ENCODE results near the gene CNTNAP2.

GRCh38 chr7:148058753-148059152 is 1942.2 kb downstream of the CNTNAP2 start:
- no peak for TF ChIP-seq EP300 (IDR thresholded peaks at IDR 0.05)
- TF ChIP-seq, protein P1, sequence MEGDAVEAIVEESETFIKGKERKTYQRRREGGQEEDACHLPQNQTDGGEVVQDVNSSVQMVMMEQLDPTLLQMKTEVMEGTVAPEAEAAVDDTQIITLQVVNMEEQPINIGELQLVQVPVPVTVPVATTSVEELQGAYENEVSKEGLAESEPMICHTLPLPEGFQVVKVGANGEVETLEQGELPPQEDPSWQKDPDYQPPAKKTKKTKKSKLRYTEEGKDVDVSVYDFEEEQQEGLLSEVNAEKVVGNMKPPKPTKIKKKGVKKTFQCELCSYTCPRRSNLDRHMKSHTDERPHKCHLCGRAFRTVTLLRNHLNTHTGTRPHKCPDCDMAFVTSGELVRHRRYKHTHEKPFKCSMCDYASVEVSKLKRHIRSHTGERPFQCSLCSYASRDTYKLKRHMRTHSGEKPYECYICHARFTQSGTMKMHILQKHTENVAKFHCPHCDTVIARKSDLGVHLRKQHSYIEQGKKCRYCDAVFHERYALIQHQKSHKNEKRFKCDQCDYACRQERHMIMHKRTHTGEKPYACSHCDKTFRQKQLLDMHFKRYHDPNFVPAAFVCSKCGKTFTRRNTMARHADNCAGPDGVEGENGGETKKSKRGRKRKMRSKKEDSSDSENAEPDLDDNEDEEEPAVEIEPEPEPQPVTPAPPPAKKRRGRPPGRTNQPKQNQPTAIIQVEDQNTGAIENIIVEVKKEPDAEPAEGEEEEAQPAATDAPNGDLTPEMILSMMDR (IDR thresholded peaks at IDR 0.05): no peak
